Breast epithelium (tissue), 3 donors: ENCODE measurements around the gene CYB5A.

Experiments
- CTCF ChIP-seq, 3 donors: fragments of 450-650 bp; IDR thresholded peaks; one replicate each; pipeline ENCODE4 v1.5.1; 2016 to 2017; ENCODE audit warnings: antibody characterized with exemption in 3 of 3, mild to moderate bottlenecking in 3 of 3, moderate library complexity in 3 of 3
- POLR2AphosphoS5 ChIP-seq, 3 donors: sonication (generic); formaldehyde crosslinking; IDR thresholded peaks; one replicate each; pipeline ENCODE4 v1.6.1; 2017; ENCODE audit warnings: antibody characterized with exemption in 3 of 3

DNA sequence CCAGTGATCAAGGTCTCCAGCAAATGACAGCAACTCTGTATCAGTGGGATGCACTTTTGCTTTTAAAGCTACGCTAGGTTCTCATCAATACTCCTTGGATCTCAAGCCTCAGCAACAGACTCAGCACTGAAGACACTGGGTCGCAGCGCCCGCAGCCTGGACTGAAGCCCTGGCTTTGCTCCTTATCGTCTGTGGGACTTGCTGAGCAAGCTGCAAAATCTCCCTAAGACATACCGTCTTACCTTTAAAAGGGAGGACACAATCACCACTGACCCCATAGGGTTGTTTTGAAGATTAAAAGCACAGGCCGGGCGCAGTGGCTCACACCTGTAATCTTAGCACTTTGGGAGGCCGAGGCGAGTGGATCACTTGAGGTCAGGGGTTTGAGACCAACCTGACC is 8.1 kb downstream of the CYB5A start:
- TF ChIP-seq POLR2AphosphoS5 (IDR thresholded peaks at IDR 0.05), result no peak
- no peak for TF ChIP-seq CTCF (IDR thresholded peaks at IDR 0.05)
